ENCODE results near the gene DSC3.
"Not testable (repeated sequence)": the region's sequence is repeated elsewhere in the genome, so short reads cannot be mapped to it uniquely, and the experiment has no call there.

DSC3 gene

DNA sequence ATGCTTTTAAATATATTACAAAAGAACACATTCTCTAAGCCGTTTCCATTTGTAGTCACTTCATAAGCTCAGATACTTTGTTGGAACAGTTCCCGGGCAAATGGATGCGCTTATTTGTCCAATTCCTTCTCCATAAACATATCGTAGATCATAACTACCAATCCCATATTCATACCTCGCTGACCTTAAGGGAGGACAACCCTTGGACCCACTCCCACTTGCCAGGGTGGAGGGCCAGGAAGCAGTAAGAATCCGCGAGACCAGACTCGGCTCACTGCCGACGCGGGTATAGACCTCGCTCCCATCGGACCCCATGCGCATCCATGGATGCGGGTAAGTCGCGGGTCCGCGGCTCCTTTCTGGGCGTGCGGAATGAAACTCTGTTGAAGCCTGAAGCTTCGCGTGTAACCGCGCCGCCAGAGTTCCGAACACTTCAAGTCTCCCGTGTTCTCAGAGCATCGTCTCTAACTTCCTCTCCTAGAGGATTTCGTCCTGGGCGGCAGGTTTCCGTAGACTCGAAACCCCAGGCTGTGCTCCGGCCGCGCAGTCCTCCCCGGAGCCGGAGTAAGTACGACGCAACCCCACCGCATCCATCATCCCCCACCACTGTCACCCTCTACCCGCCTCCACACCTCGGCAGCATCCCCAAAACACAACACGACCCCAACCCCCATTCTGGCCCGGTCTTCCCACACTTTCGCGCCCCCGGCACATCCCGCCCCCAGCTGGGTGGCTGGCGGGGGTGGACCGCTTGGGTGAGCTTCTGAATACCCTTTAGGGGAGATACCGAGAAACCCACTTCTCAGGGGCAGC, 1.1 kb downstream of the DSC3 start:
- no peak for DNase-seq (ENCODE audit: low read depth)

DNA sequence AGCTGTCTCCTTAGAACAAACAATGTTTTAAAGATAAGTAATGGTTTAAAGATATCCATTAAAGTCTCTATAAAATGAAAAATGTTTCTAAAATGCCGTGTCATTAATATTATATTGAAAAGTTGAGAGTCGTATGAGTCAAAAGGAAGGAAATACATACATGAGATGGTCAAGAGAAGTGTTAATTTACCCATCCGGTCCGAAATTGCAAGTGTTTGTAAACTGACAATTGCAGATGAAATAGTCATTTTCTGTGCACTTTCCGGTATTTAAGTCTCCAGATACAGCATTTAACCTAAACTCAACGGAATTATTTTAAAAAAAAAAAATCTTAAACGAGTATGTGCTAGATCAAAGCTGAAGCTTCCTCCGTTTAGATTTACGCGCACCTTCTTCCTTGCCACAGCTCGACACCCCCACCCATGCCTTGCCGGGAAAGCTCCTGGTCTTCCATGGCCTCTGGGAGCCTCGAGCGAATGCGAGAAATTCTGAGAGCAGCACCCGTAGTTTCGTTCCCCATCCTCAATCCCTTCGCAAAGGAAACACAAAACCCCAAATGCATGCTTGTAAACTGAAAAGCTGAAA, 1.8 kb downstream of the DSC3 start:
- no peak for DNase-seq (ENCODE audit: low read depth)

DNA sequence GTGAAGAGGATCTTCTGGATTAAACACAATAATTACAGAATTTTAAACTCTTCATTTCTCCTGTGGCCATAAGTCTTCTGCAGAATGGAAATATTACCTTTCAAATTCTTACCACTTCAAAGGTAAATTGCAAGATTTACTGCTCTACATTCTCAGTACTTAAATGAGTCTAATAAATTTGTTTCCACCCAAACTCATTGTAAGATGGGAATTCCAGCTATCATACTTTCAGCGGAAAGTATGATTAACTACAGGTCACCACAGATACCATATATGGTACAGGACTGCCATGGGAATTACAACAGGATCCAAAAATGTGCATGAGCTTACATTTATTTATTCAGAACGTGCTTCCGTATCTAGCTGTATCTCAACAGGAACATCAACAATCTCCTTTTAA, 3.1 kb downstream of the DSC3 start:
- DNase-seq (ENCODE audit: low read depth), result no peak

DNA sequence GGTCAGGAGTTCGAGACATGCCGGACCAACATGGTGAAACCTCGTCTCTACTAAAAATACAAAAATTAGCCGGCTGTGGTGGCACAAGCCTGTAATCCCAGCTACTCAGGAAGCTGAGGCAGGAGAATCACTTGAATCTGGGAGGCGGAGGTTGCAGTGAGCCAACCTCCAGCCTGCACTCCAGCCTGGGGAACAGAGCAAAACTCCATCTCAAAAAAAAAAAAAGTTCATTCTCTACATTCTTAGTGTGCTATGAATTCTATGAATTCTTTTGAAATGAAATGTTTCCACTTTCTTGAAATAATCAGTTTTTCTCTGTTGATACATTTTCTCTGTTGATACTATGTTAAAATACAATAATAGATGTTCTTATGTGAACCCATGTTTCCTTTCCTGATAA, 4.9 kb downstream of the DSC3 start:
- DNase-seq (ENCODE audit: low read depth), result not testable (repeated sequence)

DNA sequence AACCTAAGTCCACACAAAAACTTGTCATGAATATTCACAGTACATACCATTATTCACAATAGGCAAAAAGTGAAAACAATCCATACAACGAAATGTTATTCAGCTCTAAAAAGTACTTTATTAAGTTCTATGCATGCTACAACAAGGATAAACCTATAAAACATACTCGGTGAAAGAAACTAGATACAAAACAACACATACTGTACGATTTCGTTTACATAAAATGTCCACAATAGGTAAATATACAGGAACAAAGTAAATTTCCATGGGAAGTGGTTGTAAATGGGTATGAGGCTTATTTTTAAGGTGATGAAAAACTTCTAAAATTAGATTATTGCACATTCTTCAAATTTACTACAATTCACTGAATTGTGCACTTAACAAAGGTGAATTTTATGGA, 8.0 kb downstream of the DSC3 start:
- no peak for DNase-seq (ENCODE audit: low read depth)

DNA sequence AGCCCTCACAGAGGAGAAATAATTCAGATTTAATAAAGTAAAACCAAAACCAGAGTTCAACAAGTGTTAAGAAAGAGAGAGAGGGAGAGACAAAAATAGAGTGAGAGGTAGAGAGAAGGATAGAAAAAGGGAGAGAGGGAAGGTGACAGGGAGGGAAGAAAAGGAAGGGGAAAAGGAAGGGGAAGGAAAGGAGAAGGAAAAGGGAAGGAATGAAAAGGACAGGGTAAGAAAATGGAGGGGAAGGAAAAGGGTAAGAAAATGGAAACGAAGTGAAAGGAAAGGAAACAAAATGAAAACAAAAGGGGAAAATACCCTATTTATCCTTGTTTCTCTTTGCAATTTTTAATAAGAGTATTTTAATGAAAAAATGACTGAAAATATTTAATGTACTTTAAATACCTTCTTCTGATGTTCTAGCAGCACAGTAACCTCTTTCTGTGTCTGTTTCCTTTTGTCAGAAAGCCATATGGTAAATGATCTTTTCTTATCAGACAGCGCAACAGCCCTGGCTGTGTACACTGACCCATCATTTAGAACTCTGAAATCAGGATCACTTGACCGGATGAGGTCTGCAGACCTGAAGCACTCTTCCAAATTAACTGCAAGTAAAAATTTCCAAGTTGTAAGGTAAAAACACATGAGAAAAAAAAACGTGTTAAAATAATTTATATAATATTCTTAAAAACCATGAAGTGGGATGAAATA, 11.8 kb downstream of the DSC3 start:
- DNase-seq (ENCODE audit: low read depth), result no peak

DNA sequence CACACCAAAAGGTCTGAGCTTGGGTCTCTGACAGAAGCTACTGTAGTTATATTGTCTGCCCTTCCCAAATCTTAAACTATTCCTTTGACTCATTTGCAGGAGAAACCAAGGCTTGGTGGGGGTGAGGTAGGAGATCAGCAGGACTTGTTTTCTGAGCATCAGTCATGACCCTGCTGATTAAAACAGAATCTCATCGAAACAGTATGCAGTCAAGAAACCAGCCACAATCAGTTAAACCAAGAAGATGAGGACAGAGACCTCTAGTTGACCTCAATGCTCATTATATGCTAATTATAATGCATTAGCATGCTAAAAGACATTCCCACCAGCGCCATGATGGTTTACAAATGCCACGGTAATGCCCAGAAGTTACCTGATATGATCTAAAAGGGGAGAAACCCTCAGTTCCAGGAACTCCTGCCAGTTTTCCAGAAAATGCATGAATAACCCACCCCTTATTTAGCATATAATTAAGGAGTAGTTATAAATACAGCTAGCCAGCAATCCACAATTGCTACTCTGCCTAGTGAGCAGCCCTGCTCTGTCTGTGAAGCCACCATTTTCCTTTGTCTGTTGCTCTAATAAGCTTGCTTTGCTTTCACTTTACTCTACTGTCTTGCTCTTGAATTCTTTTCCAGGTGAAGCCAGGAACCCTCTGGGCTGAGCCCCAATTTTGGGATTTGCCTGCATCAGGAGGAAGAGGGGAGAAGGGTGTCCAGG, 26.7 kb downstream of the DSC3 start:
- no peak for DNase-seq (ENCODE audit: low read depth)

DNA sequence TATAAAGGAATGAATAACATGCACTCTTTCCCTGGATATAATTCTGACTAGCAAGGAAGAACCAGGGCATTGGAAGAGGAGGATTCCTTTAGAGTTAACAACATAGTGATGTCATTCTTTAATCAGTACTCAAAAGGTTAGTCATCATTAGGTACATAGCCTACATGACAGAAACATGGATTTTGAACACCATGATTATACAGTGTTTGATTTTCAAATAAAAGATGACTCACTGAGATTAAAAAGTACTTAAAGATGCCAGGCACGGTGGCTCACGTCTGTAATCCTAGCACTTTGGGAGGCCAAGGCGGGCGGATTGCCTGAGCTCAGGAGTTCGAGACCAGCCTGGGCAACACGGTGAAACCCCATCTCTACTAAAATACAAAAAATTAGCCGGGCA, 31.1 kb downstream of the DSC3 start:
- not testable (repeated sequence) for DNase-seq (ENCODE audit: low read depth)

DNA sequence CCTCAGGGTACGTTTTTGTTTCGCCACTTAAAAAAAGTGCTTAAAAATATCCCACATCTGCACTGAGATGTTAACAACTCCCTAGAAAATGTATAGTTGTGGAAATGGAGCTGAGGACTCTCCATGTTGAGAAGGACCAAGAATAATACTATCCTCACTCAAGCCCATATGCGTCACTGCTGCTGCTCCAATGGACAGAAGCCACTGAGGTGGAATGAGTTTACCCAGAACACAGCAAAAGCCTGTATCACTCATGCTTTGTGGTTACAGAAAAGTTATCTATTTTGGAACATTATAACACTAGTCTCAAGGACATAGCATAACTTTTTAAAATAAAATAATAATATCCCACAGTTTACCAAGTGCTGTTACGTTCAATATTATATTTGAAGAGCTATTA, 31.9 kb downstream of the DSC3 start:
- DNase-seq (ENCODE audit: low read depth), result no peak

DNA sequence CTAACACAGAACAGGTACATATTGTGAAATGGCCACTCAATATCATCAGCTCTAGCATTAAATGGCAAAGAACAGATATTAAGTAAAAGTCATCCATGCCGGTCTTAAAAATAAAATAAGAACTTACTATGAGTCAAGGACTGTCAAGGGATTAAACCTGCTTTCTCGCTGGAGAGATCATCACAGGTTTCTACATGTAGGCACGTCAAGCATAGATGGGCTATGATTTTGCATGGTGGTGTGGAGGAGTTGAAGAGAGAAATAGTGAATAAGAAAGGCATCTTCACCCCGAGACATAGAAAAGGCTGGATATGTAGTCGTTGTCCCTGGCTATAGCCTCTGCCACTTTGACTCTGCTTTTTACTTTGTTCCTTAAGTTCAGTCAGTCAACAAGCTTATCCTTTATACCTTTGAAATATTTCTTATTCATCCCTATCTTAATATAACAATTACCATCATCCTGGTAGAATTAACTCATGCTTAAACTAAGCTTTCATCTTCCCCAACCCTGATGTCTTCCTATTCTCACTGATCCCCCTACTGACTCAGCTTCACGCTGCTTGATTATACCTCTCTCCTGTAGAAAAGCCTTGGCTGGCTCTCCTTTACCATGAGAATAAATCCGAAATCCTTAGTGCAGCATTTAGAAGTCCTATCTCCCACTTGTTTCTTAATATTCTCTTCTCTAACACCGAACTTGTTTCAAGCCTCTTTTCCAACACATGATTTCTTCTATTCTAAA, 42.5 kb downstream of the DSC3 start:
- DNase-seq (ENCODE audit: low read depth), result no peak

DNA sequence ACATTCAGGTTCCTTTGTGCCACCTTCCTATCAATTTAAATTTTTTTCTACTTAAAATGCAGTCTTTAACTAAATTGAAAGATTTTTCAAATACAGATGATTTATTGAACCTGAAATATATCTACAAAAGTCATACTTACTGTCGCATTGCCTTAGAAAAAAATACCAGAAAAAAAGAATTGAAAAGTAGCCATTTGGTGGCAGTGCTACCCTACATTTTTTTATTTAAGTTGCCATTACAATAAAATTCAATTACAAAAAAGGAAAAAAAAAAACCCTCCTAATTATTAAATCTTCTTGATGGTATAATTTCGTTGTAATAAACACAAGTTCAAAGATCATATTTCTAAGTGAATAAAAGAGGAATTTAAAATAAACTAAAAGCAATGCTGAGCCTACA, 43.4 kb downstream of the DSC3 start:
- DNase-seq (ENCODE audit: low read depth), result no peak

DNA sequence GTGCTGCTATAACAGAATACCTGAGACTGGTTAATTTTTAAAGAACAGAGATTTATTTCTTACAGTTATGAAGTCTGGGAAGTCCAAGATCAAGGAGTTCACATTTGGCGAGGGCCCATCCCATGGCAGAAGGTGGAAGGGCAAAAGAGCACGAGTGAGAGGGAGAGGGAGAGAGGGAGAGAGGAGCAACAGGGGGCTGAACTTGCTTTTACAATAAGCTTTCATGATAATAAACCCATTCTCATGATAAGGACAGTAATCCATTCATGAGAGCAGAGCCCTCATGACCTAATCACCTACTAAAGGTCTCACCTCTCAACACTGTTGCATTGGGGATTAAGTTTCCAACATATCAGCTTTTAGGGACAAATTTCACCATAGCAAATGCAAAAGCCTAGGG, 45.3 kb downstream of the DSC3 start:
- DNase-seq (ENCODE audit: low read depth), result no peak

DNA sequence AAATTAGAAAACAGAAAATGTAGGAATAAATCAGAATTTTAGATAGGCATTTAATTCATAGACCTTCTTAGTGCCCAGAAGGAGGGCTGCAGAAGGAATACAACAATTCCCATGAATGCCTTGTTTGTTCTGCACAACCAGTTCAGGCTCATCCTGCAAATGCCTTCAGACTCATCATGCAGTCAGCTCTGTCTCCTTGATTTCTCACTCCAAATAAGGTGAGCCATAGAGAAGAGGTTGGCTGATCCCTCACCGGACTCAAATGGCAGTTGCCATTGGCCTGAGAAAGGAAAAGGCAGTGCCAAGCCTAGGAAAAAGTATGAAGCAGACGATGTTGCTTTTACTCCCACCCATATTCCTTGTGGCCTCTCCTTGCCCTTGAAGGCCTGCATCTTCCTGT, 50.3 kb downstream of the DSC3 start:
- DNase-seq (ENCODE audit: low read depth), result no peak

DNA sequence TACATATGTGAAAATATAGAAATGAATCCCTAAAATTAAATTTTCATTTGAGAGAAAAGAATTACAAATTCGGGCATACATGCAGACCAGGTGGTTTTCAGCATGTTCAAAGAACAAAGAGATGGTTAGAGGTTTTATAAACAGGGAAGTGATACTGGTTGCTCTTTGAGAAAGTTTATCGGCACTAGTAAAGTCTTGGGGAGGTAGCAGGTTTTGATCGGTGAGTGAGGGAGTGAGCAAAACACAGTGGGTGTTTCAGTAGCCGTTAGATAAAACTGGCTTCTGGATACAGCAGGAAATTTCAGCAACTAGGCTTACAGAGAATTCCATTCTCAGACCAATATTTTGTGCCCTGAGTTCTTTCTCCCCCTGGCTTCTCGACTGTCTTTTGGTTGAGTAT, 51.1 kb downstream of the DSC3 start:
- DNase-seq (ENCODE audit: low read depth), result no peak

DNA sequence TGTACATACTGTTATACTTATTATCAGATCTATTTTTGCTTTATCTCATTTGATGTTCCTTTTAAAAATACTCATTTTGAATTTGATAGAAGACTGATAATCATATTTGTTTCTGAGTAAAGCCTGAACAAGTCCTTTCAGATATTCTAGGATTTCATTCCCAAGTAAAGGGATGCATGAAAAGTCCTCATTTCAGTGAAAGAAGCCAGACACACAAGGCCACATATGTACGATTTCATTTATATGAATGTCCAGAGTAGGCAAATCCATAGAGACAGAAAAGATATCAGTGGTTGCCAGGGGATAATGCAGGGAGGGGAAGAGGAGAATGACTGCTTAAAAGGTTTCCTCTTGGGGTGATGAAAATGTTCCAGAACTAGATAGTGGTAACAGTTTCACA, 53.4 kb downstream of the DSC3 start:
- DNase-seq (ENCODE audit: low read depth), result no peak

DNA sequence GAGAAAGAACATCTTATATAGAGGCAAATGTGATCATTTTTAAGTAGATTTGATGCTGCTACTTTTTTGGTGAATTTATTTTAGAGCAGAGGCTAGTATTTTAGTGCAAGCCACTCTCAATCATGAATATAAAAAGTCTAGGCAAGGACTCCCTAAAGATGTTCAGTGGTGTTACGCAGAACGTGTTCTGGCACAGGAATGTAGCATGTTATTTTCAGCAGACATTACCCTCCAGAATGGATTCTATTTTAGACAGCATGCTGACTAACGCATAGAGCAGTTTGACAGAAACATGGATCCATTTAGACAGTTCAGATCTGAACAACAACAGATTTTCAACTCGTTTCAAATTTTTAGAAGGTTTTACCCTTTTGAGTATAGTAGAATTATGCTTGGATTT, 54.1 kb downstream of the DSC3 start:
- DNase-seq (ENCODE audit: low read depth), result no peak

DNA sequence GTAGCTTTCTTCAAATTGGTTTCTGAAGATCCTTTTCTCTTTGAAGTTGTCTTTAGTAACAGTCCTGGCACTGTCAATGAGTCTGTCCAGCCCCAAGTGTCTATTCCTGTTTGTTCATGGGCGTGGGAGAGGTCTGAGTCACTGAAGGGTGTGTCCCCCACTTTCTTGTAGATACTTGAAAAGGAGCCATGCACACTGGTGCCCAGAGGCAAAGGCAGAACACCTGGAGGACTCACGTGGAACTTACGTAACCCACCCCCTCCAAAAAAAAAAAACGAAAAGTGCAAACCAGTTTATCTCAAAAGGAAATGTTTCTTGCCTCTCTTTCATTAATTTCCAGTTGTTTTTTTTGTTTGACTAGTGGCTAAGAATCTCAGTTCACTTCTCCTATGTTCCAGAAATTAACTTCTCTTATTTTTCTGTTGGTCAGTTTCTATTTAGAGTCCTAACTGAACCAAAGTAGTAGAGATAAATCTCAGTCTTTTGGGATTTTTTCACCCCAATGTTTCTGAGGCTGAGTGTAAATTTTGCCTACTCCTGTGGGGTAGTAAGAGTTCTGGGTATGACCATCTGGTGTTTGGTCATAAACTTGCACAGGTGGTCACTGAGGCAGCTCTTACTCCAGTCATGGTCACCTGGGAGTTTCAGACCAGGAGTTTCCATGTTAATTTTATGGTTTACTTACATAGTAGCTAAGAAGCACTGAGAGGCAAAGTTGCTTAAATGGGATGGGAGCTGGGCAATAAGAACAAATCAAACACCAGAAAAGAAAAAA, 54.9 kb downstream of the DSC3 start:
- no peak for DNase-seq (ENCODE audit: low read depth)

DNA sequence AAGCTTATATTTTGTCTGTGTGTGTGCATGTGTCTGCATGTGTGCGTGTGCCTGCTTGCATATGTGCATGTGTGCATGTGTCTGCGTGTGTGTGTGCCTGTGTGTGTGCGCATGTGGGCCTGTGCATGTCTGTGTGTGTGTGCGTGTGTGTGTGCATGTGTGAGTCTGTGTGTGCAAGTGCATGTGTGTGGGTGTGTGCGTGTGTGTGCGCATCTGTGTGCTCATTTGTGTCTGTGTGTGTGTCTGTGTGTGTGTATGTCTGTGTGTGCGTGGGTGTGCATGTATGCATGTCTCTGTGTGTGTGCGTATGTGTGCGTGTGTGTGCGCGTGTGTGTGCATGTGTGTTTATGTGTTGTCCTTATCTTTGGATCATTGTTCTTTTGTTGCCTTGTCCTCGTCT, 56.8 kb downstream of the DSC3 start:
- no peak for DNase-seq (ENCODE audit: low read depth)

DNA sequence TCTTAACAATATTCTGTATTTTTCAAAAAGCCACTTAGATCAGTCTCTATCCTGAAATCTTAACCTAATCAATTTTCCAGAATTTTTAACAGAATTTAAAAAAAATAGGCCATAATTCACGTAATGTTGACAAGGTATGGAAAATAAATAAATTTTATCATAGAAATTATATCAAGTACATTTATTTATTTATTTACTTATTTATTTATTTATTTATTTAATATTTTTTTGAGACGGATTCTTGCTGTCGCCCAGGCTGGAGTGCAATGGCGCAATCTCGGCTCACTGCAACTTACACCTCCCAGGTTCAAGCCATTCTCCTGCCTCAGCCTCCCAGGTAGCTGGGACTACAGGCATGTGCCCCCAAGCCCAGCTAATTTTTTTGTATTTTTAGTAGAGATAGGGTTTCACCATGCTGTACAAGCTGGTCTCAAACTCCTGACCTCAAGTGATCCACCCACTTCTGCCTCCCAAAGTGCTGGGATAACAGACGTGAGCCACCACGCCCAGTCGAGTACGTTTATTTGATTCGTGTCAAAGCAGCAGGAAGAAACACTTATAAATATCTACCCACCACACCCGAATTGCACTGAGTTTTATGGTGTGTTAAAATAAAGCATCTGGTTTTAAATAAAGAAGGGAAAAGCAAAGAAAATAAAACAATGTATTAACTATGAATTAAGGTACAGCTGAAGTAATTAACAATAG, 60.1 kb downstream of the DSC3 start:
- DNase-seq (ENCODE audit: low read depth), result no peak

DNA sequence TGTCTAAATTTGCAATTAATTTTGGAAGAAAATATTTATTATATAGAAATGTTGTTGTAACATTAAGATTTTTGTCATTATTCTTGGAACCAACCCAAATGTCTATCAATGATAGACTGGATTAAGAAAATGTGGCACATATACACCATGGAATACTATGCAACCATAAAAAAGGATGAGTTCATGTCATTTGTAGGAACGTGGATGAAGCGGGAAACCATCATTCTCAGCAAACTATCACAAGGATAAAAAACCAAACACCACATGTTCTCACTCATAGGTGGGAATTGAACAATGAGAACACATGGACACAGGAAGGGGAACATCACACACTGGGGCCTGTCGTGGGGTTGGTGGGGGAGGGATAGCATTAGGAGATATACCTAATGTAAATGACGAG, 64.5 kb downstream of the DSC3 start:
- DNase-seq (ENCODE audit: low read depth), result not testable (repeated sequence)

Data from activated gamma-delta T cell treated with anti-CD3 and anti-CD28 coated beads, Interleukin-2, amount 50 U/mL, for 16 hours (primary cell).